GM19035 (cell line): ENCODE data around the gene ARRDC2.
"Not testable (repeated sequence)": the region's sequence is repeated elsewhere in the genome, so short reads cannot be mapped to it uniquely, and the experiment has no call there.

Source experiments
- ATAC-seq: cut with Tn5 transposase; IDR thresholded peaks from one replicate; pipeline ENCODE4 v1.9.1; 2021; ENCODE audit not compliant: unreplicated experiment

ARRDC2 gene

GRCh38 chr19:17989425-17990094 lies 18.4 kb upstream of the ARRDC2 start:
- ATAC-seq, result no peak

- ATAC-seq, result no peak
Observed at GRCh38 chr19:17993076-17993813, 14.7 kb upstream of the ARRDC2 start.

GRCh38 chr19:17996826-17997316 lies 11.1 kb upstream of the ARRDC2 start:
- ATAC-seq, result no peak

- no peak for ATAC-seq
Observed at GRCh38 chr19:17997969-17998826, 9.8 kb upstream of the ARRDC2 start.

GRCh38 chr19:17998827-17999150 lies 9.2 kb upstream of the ARRDC2 start:
- ATAC-seq, result no peak

- ATAC-seq, result no peak
Observed at GRCh38 chr19:17999684-18000479, 8.1 kb upstream of the ARRDC2 start.

GRCh38 chr19:18000480-18000914 lies 7.5 kb upstream of the ARRDC2 start:
- peak; percentile 29 for ATAC-seq

- peak; percentile 69 for ATAC-seq
Observed at GRCh38 chr19:18000915-18001776, 6.8 kb upstream of the ARRDC2 start.

- ATAC-seq, result no peak
Observed at GRCh38 chr19:18001777-18002345, 6.1 kb upstream of the ARRDC2 start.

- no peak for ATAC-seq
Observed at GRCh38 chr19:18002347-18002850, 5.6 kb upstream of the ARRDC2 start.

GRCh38 chr19:18005750-18006149 lies 2.2 kb upstream of the ARRDC2 start:
- ATAC-seq, result not testable (repeated sequence)

- ATAC-seq, result peak; percentile 54
Observed at GRCh38 chr19:18007044-18007916, 690 bp upstream of the ARRDC2 start.

- no peak for ATAC-seq
Observed at GRCh38 chr19:18008814-18009213, 844 bp downstream of the ARRDC2 start.

- no peak for ATAC-seq
Observed at GRCh38 chr19:18009412-18010066, 1.6 kb downstream of the ARRDC2 start.

GRCh38 chr19:18010149-18010548 lies 2.2 kb downstream of the ARRDC2 start:
- ATAC-seq, result no peak

GRCh38 chr19:18013210-18014111 lies 5.5 kb downstream of the ARRDC2 start:
- no peak for ATAC-seq

GRCh38 chr19:18014197-18014596 lies 6.2 kb downstream of the ARRDC2 start:
- no peak for ATAC-seq
